GM19238 (cell line): Measurements from ENCODE around the gene CLEC16A.

Experiments
- DNase-seq: peaks from one replicate; pipeline ENCODE4 v3.0.0; 2011; ENCODE audit warnings: low spot score; ENCODE audit not compliant: insufficient read length

The CLEC16A gene

DNA sequence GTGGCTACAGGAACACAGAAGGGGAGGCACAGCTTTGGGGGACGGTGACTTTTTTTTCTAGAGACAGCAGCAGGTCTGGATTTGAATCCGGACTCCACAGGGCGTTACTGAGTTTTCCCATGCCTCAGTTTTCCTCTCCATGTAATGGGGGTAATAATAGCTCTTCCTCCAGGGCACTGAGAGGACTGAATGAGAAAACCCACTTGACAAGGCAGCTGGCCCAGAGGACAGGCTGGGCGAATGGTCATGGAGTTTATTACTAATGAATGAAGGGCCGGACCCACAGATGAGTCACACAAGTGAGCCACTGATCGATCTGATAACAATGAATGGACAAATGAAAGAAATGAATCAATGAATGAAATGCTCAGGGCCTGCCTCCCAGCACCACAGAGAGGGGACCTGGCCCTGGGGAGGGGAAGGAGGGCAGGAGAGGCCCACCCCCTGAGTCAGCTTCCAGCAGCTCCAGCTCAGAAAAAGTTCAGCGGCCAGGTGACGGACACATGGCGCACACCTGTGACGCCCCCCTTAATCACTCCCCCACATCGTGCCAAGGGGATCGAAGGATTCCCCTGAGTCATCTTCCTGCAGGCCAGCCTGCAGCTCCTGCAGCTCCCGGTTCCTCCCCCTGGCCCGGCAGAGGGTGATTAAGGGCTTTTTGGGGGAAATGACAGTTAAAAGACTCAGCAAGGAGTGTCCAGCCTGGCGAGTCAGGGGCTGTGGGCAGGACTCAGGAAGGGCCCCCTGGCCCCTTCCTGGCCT lies 257.3 kb downstream of the CLEC16A start:
- DNase-seq = no peak

DNA sequence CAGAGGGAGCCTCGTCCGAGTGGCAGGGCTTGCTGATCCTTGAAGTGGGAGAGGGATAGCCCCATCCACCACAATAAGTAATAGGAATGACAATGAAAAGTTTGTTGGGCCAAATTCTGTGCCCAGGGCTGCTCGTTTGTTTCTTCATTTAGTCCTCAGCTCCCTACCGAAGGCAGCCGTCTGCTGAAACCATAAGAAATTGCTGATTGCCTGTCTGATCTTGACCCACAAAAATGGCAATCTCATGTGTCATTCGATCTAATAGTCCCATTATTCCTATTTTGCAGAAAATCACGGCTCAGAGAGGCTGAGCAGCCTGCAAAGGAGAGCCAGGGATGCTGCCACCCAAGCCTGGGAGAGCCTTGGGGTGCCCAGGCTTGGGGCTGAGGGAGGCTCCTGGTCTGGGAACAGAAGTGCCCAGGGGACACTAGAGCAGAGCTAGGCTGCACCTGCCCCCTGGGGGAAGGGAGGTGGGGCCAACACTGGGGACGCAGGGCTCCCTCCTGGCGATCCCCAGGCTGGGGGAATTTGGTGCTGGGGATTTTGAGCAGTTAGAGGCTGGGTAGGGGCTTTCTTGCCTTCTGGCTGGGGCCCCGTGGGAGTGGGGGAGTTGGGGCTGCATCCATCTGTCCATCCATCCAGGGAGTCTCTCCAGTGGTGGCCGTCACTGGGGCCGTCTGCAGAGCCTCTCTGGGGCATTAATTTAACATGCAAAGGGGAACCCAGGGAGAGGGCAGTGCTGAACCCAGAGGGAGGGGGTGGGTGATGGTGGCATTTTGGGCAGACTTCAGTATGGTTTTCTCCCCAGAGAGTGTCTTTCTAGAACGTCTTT lies 258.1 kb downstream of the CLEC16A start:
- DNase-seq = no peak

DNA sequence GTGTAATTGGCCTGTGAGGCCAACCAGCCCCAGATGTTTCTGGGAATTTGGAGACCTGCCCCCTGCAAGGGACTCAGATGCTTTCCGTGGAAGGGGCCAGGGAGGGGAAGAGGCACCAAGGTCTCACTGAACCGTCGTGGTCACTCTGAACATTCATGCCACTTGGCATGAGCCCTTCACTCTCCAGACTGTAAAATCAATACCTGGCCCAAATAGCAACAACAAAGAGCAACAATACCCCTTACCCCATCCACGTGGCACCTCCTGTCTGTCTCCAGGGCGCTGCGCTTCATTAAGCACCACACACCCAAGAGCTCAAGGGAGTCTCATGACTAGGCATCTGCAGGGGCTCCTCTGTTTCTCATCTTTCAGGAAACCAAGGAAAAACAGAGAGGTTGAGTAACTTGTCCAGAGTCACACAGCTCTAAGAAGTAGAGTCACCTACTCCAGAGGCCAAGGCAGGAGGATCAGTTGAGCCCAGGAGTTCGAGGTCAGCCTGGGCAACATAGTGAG lies 258.8 kb downstream of the CLEC16A start:
- DNase-seq = no peak

DNA sequence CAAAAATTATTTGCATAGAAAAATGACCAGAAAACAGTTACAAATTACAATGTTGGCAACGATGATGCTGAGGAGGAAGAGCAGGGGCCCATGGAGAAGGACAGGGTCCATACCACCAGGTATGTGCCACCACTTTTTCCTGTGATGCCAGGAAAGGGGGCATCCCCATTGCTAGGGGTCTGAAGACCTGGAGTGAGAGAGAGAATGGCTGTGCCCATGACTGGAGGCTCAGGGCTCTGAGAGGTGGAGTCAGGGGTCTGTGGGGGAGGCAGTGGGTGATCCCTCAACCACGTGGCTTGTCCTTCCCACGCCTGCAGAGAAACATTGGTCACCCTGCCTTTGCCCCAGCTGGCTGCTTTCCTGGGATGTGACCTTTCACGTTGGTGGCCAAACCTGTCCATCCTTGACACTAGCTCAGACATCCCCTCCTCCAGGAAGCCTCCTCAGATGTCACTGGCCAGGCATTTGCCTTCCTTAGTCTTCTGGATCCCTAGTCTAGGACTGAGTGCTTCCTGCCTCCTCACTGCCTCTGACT lies 260.2 kb downstream of the CLEC16A start:
- DNase-seq = no peak

DNA sequence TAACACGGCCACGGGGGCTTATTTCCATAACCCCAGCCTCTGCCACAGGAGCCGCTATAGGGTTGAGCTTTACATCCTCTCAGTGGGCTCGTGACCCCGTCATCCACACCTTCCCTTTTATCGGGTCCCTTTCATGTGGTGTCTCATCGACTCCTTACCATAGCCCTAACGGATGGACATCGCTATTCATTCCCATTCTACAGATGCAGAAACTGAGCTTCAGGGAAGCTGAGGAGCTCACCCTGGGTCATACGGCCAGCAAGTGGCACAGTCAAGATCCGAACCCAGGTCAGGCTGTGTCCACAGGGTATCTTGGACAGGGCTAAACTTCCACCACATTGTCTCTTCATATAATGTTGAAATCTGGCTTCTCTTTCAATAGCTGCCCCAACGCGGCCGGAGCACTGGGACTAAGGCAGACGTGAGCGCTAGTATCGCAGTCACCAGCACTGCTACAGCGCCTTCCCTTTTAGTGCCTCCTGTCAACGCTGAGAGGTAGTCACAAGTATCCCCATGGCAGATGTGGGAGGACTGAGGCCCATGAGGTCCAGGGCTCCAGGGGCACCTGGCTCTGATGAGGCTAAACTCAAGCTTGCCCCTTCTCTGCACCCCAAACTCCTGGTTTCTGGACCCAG lies 260.8 kb downstream of the CLEC16A start:
- DNase-seq = no peak

DNA sequence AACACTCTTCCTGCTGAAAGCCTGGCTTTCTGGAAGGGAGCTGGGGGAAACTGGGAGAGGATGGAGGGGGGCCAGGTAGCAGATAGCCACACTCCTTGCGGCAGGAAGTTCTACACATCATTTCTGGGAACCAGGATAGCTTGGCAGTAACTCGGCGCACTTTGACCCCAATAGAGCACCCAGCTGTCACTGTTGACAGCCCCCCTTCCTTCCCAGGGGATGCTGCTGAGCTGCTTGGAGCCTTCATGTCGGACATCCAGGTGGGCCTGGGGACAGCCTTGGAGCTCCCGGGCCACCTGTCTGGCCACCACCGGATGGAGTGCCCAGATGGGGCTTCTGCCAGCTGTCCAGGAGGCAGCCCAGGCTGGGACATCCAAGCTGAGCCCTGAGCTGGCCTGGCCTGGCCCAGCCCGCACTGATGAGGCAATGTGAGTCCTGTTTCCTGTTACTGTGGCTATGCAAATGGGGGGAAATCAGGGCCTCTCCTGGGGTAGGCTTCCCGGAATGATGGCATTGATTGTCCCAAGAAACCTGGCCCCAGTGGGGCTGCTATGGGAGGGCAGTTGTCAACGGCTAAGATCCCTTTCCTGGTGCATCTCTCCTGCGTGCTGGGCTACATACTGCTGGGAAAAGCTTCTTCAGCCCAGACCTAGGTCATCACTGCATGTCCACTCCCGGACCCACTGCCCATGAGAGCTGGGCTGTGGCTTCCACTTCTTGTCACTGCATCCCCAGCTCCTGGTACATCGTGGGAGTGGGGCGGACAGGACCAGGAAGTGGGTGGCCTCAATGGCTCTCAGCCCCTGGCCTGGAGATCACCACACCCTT lies 261.6 kb downstream of the CLEC16A start:
- DNase-seq = no peak

DNA sequence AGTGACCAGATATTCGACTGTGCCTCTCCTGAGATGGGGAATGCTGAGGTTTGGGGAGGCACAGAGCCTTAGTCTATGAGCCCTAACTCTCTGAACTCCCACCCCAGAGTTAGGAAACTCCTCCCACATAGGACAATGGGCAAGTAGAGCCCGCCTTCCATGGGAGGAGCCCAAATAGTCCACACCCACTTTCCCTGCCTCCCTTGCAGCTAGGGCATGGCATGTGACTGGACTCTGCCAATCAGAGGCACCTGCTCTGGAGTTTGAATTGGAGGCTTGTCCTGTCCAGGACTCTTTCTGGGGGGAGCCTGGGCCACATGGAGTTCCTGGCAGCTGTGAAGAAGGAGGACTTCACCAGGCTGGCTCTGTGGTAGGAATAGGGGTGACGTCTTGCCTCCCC lies 263.3 kb downstream of the CLEC16A start:
- DNase-seq = no peak

DNA sequence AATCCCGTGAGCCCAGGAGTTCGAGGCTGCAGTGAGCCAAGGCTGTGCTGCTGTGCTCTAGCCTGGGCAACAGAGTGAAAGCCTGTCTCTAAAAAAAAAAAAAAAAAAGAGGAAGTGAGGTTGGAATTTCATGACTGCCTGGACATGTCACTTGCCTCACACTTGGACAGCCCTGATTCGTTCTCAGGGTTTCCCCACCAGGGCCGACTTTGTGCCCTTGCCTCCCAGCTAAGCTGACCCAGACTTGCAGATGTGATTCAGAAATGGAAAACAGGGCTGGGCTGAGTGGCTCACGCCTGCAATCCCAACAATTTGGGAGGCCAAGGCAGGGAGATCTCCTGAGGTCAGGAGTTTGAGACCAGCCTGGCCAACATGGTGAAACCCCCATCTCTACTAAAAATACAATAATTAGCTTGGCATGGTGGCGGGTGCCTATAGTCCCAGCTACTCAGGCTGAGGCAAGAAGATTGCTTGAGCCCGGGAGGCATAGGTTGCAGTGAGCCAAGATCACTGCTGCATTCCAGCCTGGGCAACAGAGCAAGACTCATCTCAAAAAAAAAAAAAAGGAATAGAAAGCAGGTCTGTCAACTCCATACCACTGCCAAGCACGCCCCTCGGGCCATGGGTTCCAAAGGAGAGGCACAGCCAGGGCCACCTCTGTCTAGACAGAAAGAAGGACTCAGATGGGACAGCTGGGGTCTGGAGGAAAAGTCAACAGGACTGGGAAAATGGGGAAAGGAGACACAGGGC lies 264.7 kb downstream of the CLEC16A start:
- DNase-seq = no peak

DNA sequence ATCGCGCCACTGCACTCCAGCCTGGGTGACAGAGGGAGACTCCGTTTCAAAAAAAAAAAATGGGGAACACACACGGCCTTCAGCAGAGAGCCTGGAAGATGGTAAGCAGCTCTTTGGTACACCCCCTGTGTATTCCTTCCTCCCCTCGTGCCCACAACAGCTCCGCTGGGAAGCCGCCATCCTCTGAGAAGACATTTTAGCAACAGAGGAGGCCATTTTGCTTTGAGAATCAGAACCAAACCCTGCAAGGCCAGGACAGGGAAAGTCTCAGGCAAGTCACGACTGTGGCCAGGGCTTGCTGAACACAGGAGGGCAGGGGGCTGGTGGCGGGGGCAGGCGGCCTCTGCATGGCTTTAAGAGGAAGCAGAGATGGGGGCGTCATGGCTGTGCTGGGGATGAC lies 265.9 kb downstream of the CLEC16A start:
- DNase-seq = no peak

DNA sequence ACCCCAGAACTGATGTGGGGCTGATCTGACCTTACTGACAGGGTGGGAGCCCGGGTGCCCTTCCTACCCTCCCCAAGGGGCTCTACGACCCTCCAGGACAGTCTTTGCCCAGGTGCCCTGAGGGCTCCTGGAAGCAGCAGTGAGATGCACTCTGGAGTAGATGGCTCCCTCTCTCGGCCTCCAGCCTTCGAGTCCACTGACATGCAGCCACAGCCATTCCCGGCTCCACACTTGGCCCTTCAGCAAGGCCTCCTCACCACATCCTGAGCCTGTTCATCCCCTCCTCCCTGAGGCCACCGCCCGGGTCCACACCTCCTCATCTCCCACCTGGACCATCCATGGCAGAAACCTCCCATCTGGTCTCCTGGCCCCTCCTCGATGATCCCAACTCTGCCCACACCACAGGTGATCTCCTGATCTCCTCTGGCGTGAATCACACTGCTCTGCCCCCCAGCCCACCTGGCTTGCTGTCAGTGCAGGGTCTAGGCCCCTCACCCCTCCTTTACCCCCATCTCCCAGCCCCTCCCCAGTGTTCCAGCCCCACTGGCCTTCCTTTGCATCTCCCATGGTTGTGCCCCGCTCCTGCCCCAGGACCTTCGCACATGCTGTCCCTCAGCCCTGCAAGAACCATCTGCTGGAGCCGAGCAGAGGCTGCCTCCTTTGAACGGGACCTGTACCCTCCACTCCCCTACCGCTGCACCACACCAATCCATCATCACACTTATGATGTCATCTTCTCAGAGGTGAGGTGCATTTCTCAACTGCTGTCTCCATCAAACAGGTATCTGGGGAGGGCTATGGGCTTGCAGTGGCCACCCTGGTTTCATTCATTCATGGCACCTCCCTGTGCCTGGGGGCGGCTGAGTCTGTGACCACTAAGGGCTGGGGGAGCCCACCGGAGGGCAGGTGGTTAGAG lies 267.0 kb downstream of the CLEC16A start:
- no peak for DNase-seq

DNA sequence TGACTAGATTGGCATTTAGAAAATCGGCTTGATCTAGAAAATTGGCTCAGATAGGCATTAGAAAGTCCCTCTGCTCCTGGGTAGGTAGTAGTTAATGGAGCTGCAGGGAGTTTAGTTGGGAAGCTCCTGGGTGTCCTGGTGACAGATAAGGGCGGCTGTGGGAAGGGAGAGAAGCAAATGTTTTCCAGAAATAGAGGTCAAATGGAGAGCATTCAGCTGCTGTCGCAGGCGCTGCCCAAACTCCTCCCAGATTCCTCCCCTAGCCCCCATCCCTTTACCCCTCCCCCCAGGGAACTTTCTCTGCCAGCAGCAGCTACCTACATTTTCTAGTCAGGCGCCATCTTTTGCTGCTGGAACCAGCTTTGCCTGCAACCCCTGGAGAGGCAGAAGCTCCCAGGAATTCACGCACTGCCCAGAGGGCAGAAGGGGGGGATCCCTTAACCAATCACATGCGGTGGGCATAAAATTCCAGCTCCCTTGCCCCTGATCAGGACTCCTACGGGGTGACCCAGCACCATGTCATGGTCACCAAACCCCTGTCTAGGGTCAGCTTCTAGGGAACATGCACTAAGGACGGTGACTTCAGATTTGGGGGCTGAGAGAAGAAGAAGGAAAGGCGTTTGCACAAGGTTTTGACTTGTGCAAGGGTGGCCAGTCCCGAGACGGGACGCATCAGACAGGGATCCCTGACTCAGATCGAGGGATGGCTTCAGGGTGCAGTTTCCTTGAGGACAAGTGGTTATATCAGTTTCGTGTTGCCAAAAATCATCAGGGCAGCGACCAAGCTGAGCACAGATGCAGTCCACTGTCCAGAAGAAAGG lies 267.8 kb downstream of the CLEC16A start:
- DNase-seq = no peak

DNA sequence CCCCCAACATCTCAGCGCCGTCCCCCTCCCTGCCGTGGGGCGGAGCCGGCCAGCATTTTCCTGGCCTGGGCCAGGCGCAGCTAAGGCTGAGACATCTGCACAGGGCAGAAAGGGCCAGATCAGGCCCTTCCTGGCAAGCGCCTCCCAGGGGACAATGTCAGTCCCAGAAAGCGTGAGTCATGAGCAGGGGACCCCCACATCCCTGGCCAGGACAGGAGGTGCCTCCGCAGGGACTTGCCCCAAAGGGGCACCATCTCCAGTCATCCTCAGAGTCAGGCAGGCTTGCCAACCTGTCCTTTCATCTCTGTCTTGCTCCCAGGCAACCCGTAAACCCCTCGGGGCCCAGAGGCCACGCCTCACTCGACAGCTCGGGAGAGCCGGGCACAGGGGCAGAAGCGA lies 268.4 kb downstream of the CLEC16A start:
- DNase-seq = no peak

DNA sequence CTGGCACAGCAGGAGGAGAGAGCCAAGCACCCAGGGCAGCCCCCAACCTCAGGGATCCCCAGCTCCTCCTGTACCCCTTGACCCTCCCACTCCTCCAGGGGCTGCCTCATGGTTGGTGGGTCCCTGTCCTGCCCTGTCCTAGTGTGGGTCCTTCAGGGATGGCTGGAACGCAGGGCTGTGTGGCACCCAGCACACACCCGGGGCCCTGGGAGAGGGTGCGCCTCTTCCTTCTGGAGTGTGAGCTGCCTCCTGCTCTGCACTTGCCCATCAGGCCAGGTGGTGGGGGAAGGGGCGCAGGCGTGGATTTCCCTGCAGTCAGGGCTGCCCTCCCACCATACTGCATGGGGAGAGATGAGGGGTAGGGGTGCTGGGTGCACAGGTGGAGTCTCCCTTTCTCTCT lies 269.0 kb downstream of the CLEC16A start:
- no peak for DNase-seq

DNA sequence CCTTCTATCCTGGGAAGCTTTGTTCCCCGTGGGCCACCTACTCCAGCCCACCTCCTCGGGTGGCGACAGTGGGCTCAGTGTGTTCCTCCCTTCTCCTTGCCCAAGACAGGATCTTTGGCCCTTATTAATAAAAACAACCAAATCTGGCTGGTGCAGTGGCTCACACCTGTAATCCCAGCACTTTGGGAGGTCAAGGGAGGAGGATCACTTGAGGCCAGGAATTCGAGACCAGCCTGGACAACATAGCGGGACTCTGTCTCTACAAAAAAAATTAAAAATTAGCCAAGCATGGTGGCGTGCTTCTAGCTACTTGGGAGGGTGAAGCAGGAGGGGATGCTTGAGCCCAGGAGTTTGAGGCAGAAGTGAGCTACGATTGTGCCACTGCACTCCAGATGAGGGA lies 269.4 kb downstream of the CLEC16A start:
- DNase-seq = no peak

DNA sequence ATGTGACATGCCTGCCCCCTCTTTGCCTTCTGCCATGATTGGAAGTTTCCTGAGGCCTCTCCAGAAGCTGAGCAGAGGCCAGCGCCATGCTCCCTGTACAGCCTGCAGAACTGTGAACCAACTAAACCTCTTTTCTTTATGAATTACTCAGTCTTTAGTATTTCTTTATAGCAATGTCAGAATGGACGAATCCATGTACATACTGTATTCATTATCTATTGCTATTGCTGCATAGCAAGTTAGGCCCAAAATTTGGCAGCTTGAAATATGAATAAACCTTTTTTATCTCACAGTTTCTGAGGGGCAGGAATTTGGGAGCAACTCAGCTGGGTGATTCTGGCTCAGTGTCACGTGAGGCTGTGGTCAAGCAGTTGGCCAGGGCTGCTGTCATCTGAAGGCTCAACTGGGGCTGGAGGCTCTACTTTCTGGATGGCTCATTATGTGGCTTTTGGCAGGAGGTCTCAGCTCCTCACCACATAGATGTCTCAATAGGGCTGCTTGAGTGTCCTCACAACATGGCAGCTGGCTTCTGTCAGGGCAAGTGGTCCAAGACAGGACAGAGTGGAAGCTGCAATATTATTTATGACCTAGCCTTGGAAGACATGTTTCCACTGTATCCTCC lies 271.7 kb downstream of the CLEC16A start:
- DNase-seq = no peak

DNA sequence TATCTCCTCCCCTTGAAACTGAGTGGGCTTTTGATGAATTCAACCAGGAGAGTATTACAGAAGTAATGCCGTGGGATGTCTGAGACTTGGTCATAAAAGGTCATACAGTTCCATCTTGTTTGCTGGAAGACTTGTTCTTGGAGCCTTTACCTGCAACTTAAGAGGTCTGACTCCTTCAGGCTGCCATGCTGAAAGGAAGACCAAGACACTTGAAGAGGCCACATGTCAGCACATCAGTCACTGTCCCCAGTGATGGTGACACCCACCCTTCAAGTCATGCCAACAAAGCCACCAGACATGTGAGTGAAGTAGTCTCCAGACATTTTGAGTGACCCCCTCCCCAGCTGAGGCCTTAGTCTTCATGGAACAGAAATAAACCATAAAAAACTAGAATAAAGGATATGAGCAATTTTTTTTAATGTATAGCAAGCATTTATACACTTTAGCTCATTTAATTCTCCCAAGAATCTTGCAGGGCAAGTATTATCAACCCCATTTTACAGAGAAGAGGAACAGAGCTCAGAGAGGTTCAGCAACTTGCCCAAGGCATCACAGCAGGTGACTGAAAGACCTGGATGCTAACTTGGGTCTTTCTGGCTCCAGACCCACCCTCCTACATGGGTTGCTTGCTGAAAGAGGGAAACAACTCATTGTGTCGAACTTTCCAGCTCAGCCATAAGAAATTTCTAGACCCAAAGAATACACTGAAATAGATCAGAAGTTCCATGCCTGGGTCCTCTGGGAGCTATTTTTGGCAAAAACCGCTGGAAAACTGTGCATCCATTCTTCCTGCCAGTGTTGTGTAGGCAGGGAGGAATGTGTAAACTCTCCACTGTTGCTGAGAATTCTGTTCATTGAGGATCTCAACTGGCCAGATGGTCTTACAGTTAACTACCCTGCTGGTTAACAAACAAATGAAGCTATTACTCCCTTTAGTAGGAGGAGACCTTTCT lies 273.6 kb downstream of the CLEC16A start:
- no peak for DNase-seq

DNA sequence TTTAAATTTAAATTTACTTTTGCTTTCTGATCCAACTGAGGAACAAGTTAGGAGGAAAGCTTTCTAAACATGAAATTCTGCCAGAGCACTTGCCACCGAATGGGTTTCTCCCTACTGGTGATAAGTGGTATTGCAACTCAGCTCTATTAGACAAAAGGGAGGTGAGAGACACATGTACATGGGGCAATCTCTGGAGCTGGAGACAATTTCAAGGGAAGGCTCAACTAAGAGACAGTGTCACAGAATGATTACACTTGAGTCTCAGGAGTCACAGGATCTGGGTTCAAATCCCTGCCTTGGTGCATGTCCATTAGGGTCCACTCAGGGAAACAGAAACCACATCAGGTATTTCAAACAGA lies 274.2 kb downstream of the CLEC16A start:
- DNase-seq = no peak
